Measurements from ENCODE around the gene CAST. TPM values are rescaled to one million over a fixed set of nuclear protein-coding genes. Genes with fewer than 3 reads are reported as not detected.
A peak's percentile ranks its signal among the peaks of the same experiment; 100 is the strongest.

CAST gene
- total RNA-seq, 1 donor from 2014 or later, result 239 TPM

GRCh38 chr5:96680759-96681470 is 18.7 kb downstream of the CAST start:
- Mint-ChIP-seq H3K27ac (no peak overlapping the region), H3K4me3 (no peak overlapping the region), H3K4me1 (ENCODE audit: unreplicated experiment) (no peaks in the 10 kb centered on the region), H3K27me3 (no peaks in the 10 kb centered on the region), H3K36me3 (peaks cover 9% of the 10 kb centered on the region), H3K9me3 (no peaks in the 10 kb centered on the region)
- no peak for DNase-seq (ENCODE audit: extremely low spot score, unreplicated experiment)
- TF ChIP-seq, protein P1, sequence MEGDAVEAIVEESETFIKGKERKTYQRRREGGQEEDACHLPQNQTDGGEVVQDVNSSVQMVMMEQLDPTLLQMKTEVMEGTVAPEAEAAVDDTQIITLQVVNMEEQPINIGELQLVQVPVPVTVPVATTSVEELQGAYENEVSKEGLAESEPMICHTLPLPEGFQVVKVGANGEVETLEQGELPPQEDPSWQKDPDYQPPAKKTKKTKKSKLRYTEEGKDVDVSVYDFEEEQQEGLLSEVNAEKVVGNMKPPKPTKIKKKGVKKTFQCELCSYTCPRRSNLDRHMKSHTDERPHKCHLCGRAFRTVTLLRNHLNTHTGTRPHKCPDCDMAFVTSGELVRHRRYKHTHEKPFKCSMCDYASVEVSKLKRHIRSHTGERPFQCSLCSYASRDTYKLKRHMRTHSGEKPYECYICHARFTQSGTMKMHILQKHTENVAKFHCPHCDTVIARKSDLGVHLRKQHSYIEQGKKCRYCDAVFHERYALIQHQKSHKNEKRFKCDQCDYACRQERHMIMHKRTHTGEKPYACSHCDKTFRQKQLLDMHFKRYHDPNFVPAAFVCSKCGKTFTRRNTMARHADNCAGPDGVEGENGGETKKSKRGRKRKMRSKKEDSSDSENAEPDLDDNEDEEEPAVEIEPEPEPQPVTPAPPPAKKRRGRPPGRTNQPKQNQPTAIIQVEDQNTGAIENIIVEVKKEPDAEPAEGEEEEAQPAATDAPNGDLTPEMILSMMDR (conservative IDR thresholded peaks at IDR 0.05), result no peak

DNA sequence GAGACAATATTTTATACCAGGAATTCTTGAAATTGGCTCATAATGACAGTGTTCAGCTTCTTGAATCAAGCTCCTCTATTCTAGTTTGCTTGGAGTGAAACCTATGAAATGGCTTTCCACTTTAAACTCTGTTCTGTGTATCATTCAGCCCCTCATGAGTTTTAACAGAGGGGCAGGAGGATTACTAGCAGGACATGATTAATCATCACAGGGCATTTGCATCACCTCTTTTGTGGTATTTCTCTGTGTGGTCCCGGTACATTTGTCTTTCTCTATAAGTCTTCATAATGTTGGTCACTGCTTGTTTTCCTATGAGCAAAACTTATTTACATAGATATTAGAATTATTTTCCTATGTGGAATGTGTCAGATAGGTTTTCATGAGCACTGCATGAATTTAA is 21.2 kb downstream of the CAST start:
- H3K4me1 Mint-ChIP-seq (ENCODE audit: unreplicated experiment), result no peaks in the 10 kb centered on the region
- no peak for DNase-seq (ENCODE audit: extremely low spot score, unreplicated experiment)
- H3K9me3 Mint-ChIP-seq, result no peaks in the 10 kb centered on the region
- no peak overlapping the region for H3K27ac Mint-ChIP-seq
- H3K36me3 Mint-ChIP-seq, result peaks cover 5% of the 10 kb centered on the region
- TF ChIP-seq, protein P1 (conservative IDR thresholded peaks at IDR 0.05), result no peak
- no peak overlapping the region for H3K4me3 Mint-ChIP-seq
- no peaks in the 10 kb centered on the region for H3K27me3 Mint-ChIP-seq

DNA sequence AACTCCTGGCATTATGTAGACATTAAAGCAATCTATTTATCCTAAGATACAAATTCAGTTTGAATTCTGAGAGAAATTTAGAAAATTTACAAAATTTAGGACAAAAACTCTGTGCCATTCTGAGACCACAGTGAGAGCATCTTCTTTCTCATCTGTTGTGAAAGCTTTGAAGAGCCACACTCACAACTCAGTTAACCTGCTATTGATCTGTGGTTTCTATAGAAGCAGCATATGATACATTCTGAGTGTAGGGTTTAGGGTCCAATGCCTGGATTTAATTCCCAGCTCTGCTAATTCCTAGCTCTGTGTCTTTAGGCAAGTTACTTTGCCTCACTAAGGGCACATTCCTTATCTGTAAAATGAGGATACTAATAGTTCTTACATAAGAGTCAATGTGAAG is 21.6 kb downstream of the CAST start:
- Mint-ChIP-seq H3K27me3 (no peaks in the 10 kb centered on the region), H3K9me3 (no peaks in the 10 kb centered on the region), H3K4me1 (ENCODE audit: unreplicated experiment) (no peaks in the 10 kb centered on the region), H3K36me3 (peaks cover 5% of the 10 kb centered on the region), H3K27ac (no peak overlapping the region), H3K4me3 (no peak overlapping the region)
- DNase-seq (ENCODE audit: extremely low spot score, unreplicated experiment), result no peak
- TF ChIP-seq, protein P1 (conservative IDR thresholded peaks at IDR 0.05), result no peak

- TF ChIP-seq, protein P1 (conservative IDR thresholded peaks at IDR 0.05), result no peak
- H3K9me3 Mint-ChIP-seq, result no peaks in the 10 kb centered on the region
- no peak for DNase-seq (ENCODE audit: extremely low spot score, unreplicated experiment)
- no peak overlapping the region for H3K27ac Mint-ChIP-seq
- no peaks in the 10 kb centered on the region for H3K27me3 Mint-ChIP-seq
- no peaks in the 10 kb centered on the region for H3K36me3 Mint-ChIP-seq
- no peak overlapping the region for H3K4me3 Mint-ChIP-seq
- peaks cover 4% of the 10 kb centered on the region for H3K4me1 Mint-ChIP-seq (ENCODE audit: unreplicated experiment)
Observed at GRCh38 chr5:96687080-96687479, 24.9 kb downstream of the CAST start.

- TF ChIP-seq, protein P1 (conservative IDR thresholded peaks at IDR 0.05), result peak; percentile 81
- no peak for DNase-seq (ENCODE audit: extremely low spot score, unreplicated experiment)
- Mint-ChIP-seq H3K36me3 (no peaks in the 10 kb centered on the region), H3K4me1 (ENCODE audit: unreplicated experiment) (peaks cover 5% of the 10 kb centered on the region), H3K27me3 (no peaks in the 10 kb centered on the region), H3K27ac (no peak overlapping the region), H3K4me3 (no peak overlapping the region), H3K9me3 (no peaks in the 10 kb centered on the region)
Observed at GRCh38 chr5:96687812-96688453, 25.8 kb downstream of the CAST start.

All from type B pancreatic cell (in vitro differentiated cells).